GM19467 (cell line): ENCODE results near the gene PAFAH2.

Experiments
- ATAC-seq: cut with Tn5 transposase; IDR thresholded peaks from one replicate; pipeline ENCODE4 v1.9.1; 2021; ENCODE audit warnings: mild to moderate bottlenecking, moderate library complexity; ENCODE audit not compliant: unreplicated experiment

The PAFAH2 gene

DNA sequence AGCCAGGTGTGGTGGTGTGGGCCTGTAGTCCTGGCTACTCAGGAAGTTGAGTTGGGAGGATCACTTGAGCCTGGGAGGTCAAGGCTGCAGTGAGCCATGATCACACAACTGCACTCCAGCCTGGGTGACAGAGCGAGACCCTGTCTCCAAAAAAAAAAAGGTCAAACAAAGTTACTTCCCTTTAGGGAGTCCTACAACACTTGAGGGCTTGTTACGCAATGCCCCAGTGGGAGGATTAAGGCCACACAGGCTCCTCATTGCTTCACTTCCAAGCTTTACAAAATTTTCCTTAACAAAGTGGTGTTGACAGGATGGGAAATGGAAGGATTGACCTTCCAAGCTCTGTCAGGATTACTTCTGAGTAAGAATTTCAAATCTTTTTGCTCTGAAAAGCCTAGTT, 17.5 kb upstream of the PAFAH2 start:
- ATAC-seq: no peak

DNA sequence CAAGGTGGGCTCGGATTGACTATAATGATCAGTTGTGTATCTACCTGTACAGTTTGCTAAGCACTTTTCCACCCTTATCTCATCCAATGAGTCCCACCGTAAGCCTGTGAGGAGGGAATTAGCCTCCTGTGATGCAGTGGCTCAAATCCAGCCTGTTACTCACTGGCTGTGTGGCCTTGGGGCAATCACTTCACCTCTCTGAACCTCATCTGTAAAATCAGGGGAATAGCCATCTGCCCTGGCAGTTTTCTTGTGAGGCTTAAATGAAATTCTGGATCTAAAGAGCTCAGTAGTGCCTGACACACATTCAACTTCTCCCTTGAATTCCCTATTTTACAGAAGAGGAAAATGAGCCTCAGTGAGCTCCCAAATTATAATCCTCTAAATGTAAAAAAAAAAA, 16.3 kb upstream of the PAFAH2 start:
- ATAC-seq: no peak

DNA sequence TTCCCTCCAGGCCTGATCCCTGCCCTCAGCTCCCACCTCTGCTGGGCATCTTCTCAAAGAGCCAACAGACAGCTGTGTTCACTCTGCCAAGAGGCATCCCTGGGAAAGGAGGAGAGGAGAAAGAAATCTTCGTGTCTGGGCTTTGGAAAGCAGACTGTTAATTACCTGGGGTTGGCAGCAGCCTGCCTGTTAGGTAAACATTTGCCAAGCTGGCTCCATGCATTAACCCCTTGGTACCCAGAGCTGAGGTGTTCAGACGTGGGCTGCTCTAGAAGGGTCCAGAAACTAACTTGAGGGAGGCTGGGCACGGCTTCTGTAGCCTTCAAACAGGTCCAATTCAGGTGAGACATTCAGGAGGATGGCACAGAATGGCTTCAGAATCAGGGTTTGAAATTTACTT, 15.0 kb upstream of the PAFAH2 start:
- ATAC-seq: no peak

DNA sequence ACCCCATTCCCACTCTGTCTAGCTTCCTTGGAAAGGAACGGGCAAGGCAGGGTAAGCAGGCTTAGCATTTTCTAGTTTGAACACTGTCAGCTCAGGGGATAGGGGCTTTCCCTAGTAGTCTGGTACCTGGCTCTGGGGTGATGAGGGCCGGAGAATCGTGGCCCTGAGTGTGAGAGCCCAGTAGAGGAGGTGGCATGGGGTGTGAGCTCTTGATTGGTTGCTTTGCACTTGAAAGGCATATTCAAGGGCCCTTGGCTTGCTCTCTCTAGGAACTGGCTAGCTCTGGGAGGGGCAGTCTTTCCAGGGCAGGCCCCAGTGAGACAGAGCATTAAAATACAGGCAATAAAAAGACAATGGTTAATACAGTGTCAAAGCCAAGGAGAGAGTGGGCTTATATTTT, 13.0 kb upstream of the PAFAH2 start:
- ATAC-seq: no peak

DNA sequence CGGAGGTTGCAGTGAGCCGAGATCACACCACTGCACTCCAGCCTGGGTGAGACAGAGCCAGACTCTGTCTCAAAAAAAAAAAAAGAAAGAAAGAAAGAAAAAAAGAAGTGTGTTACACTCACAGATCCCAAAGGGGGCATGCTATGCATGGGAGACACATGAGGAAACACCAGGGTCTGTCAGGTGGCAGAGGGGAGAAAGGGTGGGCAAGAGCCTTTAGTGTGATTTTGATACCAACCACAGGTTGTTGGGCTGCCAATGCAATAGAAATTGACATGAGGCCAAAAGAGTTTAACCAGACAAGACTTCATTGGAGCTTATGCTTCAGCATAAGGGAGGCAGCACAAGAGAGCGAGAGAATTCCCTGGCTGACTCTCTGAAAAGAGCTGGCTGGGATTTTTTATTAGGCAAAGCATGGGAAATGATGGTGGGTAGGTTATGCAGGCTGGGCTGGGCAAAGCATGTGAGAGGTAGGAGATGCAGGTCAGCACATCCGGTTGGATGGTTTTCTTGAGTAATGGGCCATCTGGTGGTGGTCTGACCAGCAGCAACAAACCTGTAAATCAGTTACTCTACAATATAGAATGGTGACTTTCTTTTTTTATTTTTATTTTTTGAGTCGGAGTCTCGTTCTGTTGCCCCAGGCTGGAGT, 12.1 kb upstream of the PAFAH2 start:
- no peak for ATAC-seq

DNA sequence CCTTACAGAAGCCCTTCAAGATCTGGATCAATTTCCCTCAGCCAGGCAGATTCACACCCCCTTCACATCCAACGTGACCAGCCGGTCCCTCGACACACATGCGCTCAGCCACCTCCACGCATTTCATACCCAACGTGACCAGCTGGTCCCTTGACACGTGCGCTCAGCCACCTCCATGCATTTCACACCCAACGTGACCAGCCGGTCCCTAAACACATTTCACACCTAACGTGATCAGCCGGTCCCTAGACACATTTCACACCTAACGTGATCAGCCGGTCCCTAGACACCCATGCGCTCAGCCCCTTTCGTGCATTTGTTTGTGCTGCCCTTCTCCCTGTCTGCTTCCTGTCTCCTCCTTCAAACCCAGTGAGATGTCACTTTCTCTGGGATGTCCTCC, 8.8 kb upstream of the PAFAH2 start:
- no peak for ATAC-seq

DNA sequence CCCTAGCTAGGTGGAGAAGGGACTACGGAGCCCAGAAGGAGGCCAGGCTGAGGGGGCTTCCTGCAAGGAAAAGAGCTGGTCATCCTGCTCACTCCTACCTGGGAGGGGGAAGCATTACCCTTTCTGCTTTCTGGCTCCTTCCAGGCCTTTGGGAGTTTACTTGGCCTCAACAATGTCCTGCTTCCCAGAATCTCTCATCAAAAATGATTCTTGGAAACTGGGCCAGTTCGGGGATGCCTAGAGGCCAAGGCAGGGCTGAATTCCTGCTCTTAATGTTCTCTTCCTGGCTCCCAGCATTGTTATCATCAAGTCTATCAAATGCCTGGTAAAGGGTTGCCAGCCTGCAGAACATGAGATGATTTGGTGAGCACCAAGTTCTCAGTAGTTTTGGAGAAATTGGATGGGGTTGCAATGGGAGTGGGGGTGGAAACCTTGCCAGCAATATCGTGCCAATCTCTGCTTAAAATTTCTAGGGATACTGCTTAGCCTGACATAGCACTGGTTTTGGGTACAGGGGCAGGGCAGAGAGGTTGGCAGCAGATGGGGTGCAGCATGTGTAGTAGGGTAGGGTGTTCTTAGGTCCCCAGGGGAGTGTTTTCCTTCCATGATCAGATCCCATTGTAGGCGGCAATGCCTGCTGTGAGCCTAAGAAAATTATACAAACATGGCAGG, 7.7 kb upstream of the PAFAH2 start:
- ATAC-seq: no peak

DNA sequence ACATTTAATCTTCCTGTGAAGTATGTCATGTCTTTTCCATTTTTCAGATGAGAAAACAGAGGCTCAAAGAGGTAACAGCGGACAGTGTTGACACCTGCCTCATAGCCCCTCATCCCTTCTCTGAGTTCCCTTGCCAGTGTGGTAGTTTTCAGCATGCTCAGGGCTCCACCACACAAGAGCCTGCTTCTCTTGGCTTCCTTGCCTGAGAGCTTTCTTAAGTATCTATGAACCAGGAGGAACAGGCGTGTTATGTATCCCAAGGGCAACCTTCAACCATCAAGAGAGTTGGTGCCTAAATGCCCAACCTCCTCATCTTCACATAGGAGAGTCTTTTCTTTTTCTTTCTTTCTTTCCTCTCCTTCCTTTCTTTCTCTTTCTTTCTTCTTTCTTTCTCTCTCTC, 5.9 kb upstream of the PAFAH2 start:
- ATAC-seq: no peak

DNA sequence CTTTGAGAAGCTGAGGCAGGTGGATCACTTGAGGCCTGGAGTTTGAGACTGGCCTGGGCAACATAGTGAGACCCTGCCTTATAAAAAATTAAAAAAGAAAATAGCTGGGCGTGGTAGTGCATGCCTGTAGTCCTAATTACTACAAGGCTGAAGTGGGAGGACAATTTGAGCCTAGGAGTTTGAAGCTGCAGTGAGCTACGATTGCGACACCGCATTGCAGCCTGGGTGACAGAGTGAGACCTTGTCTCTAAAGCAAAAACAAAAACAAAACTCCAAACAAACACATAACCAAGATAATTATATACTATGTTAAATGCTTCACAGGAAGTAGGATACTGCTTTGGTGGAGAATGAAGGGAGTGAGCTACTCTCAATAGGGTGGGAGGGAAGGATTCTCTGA, 5.4 kb upstream of the PAFAH2 start:
- no peak for ATAC-seq

DNA sequence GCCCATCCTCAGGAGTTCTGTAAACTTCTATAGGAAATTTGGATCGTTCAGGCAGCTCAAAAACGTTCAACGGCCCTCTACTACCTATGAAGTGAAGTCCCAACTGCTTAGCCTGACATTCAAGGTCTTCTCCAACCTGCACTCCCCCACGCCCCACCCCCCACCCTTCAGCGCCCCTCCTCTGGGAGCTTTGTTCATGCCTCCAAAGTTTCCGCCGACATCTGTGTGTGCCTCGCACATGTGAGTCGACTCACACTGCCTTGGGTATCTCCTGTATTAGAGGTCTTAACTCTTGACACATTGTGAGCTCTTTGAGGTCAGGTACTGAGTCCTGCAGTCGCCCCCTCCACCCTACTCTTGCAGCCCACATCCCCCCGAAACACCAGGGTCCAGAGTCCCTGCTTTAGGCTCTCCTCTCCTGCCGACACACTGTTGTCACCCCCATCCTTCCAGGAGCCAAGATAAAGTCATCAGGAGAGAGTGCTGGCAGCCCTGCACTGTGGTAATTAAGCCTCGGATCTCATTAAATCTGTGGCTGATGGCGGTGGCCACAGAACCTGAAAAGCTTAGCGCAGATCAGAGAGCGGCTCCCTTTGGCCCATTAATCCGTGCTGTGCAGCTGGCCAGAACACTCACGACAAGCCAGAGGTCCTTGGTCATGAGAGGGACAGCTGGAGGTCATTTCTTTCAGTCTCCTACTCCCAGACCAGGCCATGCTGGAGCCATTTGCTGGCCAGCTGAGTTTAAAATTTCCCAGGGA, 1.4 kb upstream of the PAFAH2 start:
- no peak for ATAC-seq

DNA sequence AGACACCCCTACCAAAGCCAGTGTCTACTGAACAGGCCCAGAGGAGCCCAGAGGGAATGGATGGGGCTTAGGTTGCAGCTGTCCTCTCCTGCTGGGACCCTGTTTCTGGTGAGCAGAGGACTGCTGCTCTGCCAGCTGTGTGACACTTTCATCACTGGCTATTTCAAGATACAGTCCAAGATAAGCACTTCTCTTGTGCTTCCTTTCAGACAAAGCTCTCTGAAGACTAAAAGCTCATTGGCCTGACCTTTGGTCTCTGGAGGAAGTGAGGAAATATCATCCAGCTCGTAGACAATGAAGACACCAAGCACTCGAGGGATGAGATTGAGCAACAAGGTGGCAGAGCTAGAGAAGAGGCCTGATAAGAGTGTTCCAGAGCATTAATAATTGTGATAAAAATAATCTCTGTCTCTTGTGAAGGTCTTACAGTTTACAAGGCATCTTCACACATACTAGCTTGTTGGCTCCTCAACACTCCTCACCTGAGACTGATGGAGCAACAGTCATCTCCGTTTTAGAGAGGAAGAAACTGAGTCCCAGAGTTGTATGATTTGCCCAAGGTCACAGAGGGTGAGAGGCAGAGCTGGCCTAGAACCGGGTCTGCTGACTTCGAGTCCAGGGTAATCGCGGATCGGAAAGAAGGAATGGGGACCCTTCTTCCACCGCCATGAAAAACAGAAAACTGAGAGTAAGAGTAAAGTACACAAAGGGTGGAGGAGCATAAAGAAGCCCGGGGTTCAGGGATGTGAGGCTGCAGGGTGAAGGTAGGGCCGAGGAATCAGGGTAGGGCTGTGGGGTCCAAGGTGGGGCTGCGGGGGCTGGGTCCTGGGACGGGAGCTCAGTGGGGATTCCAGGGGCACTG, 666 bp downstream of the PAFAH2 start:
- ATAC-seq: no peak

DNA sequence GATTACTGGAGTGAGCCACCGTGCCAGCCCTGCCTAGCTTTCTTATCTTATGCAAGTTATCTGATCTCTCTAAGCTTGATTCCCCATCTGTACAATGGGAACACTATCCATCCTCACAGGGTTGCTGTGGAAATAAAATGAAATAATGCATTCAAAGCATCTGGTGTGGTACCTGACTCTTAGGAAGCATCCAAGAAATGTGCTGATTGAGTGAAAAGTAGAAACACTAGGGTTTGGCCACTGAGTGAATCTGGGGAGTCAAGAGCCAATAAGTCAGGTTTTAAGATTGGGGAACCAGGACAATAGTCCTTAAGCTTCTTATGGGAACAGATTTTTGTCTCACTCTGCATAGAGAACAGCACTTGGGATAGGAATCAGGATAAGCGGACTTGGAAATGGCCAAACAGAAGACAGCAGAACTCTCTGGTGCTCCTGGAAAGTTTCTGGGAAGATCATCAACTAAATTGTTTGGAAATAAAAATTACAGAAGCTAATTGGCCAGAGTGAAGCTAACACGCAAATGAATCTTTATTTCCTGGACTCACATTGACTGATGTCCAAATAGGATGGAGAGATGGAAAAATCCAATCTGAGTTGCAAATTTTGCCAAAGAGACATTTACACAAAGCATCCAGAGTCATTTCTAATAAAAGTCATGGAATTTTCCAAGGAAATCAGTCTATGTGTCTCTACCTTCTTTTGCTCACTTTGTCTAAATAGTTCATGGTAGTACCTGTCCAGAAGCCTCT, 3.3 kb downstream of the PAFAH2 start:
- no peak for ATAC-seq

DNA sequence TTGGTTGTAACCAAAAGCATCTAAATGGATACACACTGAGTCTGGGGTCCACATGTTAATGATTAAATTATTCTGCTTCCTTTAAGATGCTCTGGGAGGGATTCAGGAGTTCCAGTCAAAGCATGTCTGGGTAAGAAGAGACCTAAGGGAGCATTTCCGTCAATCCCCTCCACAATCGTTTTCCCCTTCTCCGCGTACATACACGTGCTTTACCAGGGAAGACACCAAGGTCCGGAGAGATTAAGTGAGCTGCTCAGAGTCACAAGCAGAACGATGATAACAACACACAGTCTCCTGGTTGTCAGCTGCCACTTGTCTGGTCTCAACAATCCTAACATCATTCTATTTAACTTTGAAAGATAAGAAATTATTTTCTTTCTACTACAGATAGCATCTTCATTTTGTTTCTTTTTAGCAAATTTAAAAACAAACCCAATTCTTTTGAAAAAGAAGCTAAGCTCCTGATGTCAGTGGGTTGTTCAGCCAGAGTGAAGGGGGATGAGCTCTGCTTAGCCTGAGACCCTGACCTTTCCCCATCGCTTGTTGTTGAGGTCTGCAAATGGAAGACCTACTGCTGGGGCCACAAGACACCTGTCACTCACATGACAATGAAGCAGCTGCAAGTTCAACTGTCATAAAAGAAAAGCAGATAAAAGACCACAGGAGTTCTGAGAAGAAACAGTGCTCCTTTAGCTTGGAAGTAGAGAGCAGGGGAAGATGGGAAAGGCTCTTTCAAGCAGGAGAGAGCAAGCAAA, 4.5 kb downstream of the PAFAH2 start:
- ATAC-seq: no peak

DNA sequence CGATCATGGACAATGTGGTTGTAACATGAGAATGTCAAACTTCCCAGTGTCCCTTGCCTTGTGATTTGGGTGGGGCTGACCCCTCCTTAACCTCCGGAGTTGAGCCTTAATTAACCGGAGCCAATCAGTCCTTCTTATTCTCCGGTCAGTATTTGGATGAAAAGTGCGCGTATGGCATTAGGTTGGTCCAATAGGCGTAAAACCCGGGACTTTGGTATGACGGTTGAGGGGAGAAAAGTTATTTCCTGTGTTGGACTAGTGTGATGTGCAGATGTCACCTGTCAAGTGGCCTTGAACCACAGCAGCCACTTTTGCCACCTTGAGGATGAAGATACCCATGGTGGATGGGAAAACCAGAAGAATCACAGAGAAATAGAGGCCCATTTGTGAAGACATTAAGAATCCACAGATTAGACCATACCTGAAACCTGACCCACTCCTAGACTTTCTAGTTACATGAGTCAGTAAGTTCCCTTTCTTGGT, 5.1 kb downstream of the PAFAH2 start:
- ATAC-seq: no peak

DNA sequence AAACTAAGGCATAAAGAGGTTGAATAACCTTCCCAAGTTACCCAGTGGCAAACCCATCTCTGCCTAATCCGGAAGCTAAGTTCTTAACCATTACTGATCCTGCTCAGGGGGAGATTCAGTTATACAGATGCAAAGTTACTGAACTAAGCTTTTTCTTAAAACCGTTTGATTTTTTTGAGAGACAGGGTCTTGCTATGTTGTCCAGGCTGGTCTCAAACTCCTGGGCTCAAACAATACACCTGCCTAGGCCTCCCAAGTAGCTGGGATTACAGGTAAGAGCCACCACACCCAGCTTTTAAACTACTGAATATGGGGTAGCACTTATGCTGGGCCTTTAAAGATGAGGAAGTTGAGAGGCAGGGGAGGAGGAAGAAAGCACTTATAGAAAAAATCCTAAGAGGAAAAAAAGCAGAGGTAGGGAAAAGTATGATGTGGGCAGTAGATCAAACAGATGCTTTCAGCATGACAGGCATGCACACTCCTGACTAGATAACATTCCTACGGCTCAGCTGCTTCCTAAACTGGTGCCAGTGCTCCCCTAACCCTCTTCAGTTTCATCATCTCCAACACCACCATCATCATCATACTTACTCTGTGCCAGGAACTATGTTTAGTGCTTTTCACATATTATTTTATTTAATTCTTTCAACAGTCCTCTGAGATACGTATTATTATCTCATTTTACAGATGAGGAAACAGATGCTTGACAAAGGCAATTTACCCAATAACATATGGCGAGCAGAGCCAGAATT, 5.8 kb downstream of the PAFAH2 start:
- ATAC-seq: no peak

DNA sequence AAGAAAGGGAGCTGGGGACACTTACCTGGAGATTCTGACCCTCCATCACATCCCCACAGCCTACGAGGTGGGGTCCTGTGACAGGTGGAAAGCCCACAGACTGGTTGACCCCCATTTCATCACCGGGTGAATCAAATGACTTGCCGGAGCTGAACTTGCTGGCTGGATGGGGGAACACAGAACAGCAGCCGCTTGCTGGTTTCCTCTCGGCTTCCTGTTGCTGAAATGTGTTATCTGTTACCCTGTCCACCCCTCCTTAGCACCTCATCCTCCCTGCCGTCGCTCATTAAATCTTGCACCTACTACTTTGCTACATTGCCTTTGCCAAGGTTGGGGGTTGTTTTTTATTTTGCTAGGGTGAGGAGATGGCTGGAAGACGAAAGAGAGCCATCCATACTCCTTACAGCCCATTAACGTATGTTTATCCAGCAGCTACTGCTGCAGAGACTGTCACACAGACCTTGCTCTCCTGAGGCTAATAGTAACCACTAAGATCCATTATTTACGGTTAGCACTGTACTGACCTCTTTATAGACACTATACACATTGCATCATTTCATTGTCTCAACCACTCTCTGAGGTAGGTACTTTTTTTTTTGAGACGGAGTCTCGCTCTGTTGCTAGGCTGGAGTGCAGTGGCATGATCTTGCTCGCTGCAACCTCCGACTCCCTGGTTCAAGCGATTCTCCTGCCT, 7.0 kb downstream of the PAFAH2 start:
- no peak for ATAC-seq

DNA sequence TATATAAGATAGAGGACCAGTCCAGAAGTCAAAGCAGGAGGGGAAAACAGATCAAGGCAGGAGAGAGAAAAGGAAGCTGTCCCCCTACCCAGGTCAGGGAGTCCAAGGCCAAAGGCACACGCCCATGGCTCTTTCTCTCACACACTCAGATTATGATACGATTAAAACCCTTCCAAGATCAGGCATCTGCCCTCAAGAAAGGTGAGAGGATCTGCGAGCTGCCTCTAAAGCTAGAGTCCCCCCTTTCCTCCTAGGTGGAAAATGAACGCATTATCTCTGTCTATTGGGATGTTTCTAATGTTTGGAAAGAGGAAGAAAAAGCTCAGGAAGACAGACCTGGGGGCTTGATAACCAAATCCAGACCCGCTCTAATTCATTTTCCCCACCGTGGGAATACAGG, 7.6 kb downstream of the PAFAH2 start:
- ATAC-seq: no peak

DNA sequence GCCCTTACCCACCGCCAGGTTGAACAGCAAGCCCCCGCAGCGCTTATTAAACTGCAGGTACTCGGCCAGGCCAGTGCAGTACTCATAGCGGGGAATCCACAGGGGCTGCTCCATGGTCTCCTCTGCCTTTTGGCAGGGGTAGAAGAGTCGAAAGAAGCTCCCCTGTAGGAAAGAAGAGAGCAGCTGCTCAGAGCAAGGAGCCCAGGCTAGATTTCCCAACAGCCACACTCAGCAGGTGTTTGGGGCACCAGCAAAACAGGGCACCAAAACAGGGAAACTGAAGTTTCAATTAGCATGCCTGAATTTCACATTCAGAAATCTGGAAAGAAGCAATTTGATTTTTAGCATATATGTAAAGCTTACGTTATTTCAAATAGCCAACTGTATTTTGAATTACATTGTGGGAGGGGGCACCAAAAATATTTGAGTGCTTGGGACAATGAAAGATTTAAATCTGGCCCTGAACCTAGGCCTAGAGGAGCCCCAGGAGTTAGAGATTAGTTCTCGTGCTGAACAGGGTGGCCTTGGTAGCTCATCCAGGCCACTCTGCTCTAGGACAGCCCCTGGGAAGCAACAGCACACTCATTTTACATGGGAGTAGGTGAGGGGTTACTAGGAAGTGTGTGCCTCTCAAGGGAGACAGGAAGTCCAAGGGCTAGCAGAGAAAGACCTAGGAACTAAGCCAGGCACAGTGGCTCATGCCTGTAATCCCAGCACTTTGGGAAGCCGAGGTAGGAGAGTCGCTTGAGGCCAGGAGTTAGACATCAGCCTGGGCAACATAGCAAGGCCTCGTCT, 8.2 kb downstream of the PAFAH2 start:
- no peak for ATAC-seq
